ENCODE results near the gene RAB33B. TPM values are rescaled to one million over a fixed set of nuclear protein-coding genes. Genes with fewer than 3 reads are reported as not detected.

Gene RAB33B
- total RNA-seq, 1 donor: 24.9 TPM

- H3K4me1 ChIP-seq (ENCODE audit: insufficient read depth, low read length): no peaks in the 10 kb centered on the region
- H3K27me3 ChIP-seq (ENCODE audit: insufficient read depth, low read length): no peaks in the 10 kb centered on the region
- H3K4me3 ChIP-seq (ENCODE audit: low read length): no peak overlapping the region
- H3K9me3 ChIP-seq (ENCODE audit: low read depth, low read length): no peaks in the 10 kb centered on the region
These were observed 55.9 kb downstream of the RAB33B start for GRCh38 chr4:139509727-139510410.

GRCh38 chr4:139511320-139511719 lies 57.4 kb downstream of the RAB33B start:
- Histone ChIP-seq H3K27me3 (ENCODE audit: insufficient read depth, low read length) (no peaks in the 10 kb centered on the region), H3K4me1 (ENCODE audit: insufficient read depth, low read length) (no peaks in the 10 kb centered on the region), H3K4me3 (ENCODE audit: low read length) (no peak overlapping the region), H3K9me3 (ENCODE audit: low read depth, low read length) (no peaks in the 10 kb centered on the region)

GRCh38 chr4:139514382-139515059 lies 60.6 kb downstream of the RAB33B start:
- H3K9me3 ChIP-seq (ENCODE audit: low read depth, low read length): no peaks in the 10 kb centered on the region
- H3K4me1 ChIP-seq (ENCODE audit: insufficient read depth, low read length): peaks cover 6% of the 10 kb centered on the region
- no peaks in the 10 kb centered on the region for H3K27me3 ChIP-seq (ENCODE audit: insufficient read depth, low read length)
- H3K4me3 ChIP-seq (ENCODE audit: low read length): no peak overlapping the region

- Histone ChIP-seq H3K27me3 (ENCODE audit: insufficient read depth, low read length) (no peaks in the 10 kb centered on the region), H3K9me3 (ENCODE audit: low read depth, low read length) (no peaks in the 10 kb centered on the region), H3K4me1 (ENCODE audit: insufficient read depth, low read length) (peaks cover 6% of the 10 kb centered on the region), H3K4me3 (ENCODE audit: low read length) (no peak overlapping the region)
These were observed 61.6 kb downstream of the RAB33B start for GRCh38 chr4:139515531-139515958.

- Histone ChIP-seq H3K4me1 (ENCODE audit: insufficient read depth, low read length) (peaks cover 29% of the 10 kb centered on the region), H3K27me3 (ENCODE audit: insufficient read depth, low read length) (no peaks in the 10 kb centered on the region), H3K4me3 (ENCODE audit: low read length) (no peak overlapping the region), H3K9me3 (ENCODE audit: low read depth, low read length) (no peaks in the 10 kb centered on the region)
These were observed 68.0 kb downstream of the RAB33B start for GRCh38 chr4:139521754-139522401.

GRCh38 chr4:139522457-139522856 lies 68.5 kb downstream of the RAB33B start:
- H3K27me3 ChIP-seq (ENCODE audit: insufficient read depth, low read length): no peaks in the 10 kb centered on the region
- H3K9me3 ChIP-seq (ENCODE audit: low read depth, low read length): no peaks in the 10 kb centered on the region
- peaks cover 29% of the 10 kb centered on the region for H3K4me1 ChIP-seq (ENCODE audit: insufficient read depth, low read length)
- no peak overlapping the region for H3K4me3 ChIP-seq (ENCODE audit: low read length)

GRCh38 chr4:139523076-139523475 lies 69.2 kb downstream of the RAB33B start:
- no peaks in the 10 kb centered on the region for H3K27me3 ChIP-seq (ENCODE audit: insufficient read depth, low read length)
- H3K4me3 ChIP-seq (ENCODE audit: low read length): no peak overlapping the region
- H3K9me3 ChIP-seq (ENCODE audit: low read depth, low read length): no peaks in the 10 kb centered on the region
- peaks cover 29% of the 10 kb centered on the region for H3K4me1 ChIP-seq (ENCODE audit: insufficient read depth, low read length)

GRCh38 chr4:139524062-139524631 lies 70.2 kb downstream of the RAB33B start:
- Histone ChIP-seq H3K4me1 (ENCODE audit: insufficient read depth, low read length) (peaks cover 30% of the 10 kb centered on the region), H3K9me3 (ENCODE audit: low read depth, low read length) (no peaks in the 10 kb centered on the region), H3K27me3 (ENCODE audit: insufficient read depth, low read length) (no peaks in the 10 kb centered on the region), H3K4me3 (ENCODE audit: low read length) (no peak overlapping the region)

- no peaks in the 10 kb centered on the region for H3K27me3 ChIP-seq (ENCODE audit: insufficient read depth, low read length)
- H3K4me1 ChIP-seq (ENCODE audit: insufficient read depth, low read length): peaks cover 32% of the 10 kb centered on the region
- H3K9me3 ChIP-seq (ENCODE audit: low read depth, low read length): no peaks in the 10 kb centered on the region
- H3K4me3 ChIP-seq (ENCODE audit: low read length): no peak overlapping the region
These were observed 71.5 kb downstream of the RAB33B start for GRCh38 chr4:139525414-139525813.

Other genes with a start within 250 kb of the RAB33B start
- gene MGARP, start 173.9 kb upstream of the RAB33B start, total RNA-seq: not detected
- gene NAA15, start 152.6 kb upstream of the RAB33B start, total RNA-seq: 61.9 TPM
- gene NDUFC1, start 151.6 kb upstream of the RAB33B start, total RNA-seq: 15.6 TPM
- 33.2 TPM for gene SETD7, start 102.1 kb downstream of the RAB33B start, total RNA-seq
- gene MGST2, start 211.7 kb downstream of the RAB33B start, total RNA-seq: 9.2 TPM

Measured in mononuclear cell (primary cell).